Hepatocyte (in vitro differentiated cells): Measurements from ENCODE around the gene CCNI. TPM values are rescaled to one million over a fixed set of nuclear protein-coding genes. Genes with fewer than 3 reads are reported as not detected.

Source experiments
- DNase-seq: peaks from one replicate; pipeline ENCODE4 v3.0.0-alpha.2; 2016; ENCODE audit warnings: low spot score
- H2AFZ ChIP-seq: fragments of 200-600 bp; sonication (generic); 2 replicates; pipeline ENCODE4 v1.6.0; 2016; ENCODE audit warnings: antibody characterized with exemption, mild to moderate bottlenecking
- H3K27ac ChIP-seq: fragments of 200-600 bp; sonication (generic); 2 replicates; pipeline ENCODE4 v1.5.1; 2016; ENCODE audit warnings: mild to moderate bottlenecking
- H3K27me3 ChIP-seq: fragments of 200-600 bp; sonication (generic); 2 replicates; pipeline ENCODE4 v1.6.1; 2016
- H3K36me3 ChIP-seq: fragments of 200-600 bp; sonication (generic); replicated peaks from 2 replicates; pipeline ENCODE4 v1.5.1; 2016; ENCODE audit warnings: low read depth; ENCODE audit not compliant: insufficient read depth
- H3K4me1 ChIP-seq: fragments of 200-600 bp; sonication (generic); 2 replicates; pipeline ENCODE4 v1.5.1; 2016; ENCODE audit warnings: mild to moderate bottlenecking, moderate library complexity; ENCODE audit not compliant: insufficient read depth
- H3K4me2 ChIP-seq: fragments of 200-600 bp; sonication (generic); 2 replicates; pipeline ENCODE4 v1.6.0; 2016
- H3K4me3 ChIP-seq: fragments of 200-600 bp; sonication (generic); 2 replicates; pipeline ENCODE4 v1.5.1; 2016; ENCODE audit warnings: mild to moderate bottlenecking
- H3K79me2 ChIP-seq: fragments of 200-600 bp; sonication (generic); 2 replicates; pipeline ENCODE4 v1.6.0; 2017; ENCODE audit warnings: mild to moderate bottlenecking
- H3K9me2 ChIP-seq: fragments of 200-600 bp; sonication (generic); replicated peaks from 2 replicates; pipeline ENCODE4 v1.6.0; 2017; ENCODE audit warnings: mild to moderate bottlenecking; ENCODE audit not compliant: insufficient read depth
- H3K9me3 ChIP-seq: fragments of 200-600 bp; sonication (generic); 2 replicates; pipeline ENCODE4 v1.5.1; 2016; ENCODE audit warnings: low read depth, mild to moderate bottlenecking
- H4K20me1 ChIP-seq: fragments of 200-600 bp; sonication (generic); 2 replicates; pipeline ENCODE4 v1.6.0; 2016; ENCODE audit warnings: mild to moderate bottlenecking; ENCODE audit not compliant: insufficient read depth, poor library complexity, severe bottlenecking
- CTCF ChIP-seq: fragments of 200-600 bp; sonication (generic); IDR thresholded peaks from 2 replicates; pipeline ENCODE4 v1.5.1; 2016; ENCODE audit warnings: antibody characterized with exemption, mild to moderate bottlenecking; ENCODE audit not compliant: poor library complexity
- EZH2 ChIP-seq: fragments of 200-600 bp; sonication (generic); IDR thresholded peaks from 2 replicates; pipeline ENCODE4 v1.6.1; 2016; ENCODE audit warnings: antibody characterized with exemption, mild to moderate bottlenecking, borderline replicate concordance
- EZH2phosphoT487 ChIP-seq: fragments of 200-600 bp; sonication (generic); IDR thresholded peaks from one replicate; pipeline ENCODE4 v1.6.1; 2018; ENCODE audit warnings: antibody characterized with exemption, mild to moderate bottlenecking, low read depth, moderate library complexity; ENCODE audit not compliant: unreplicated experiment, severe bottlenecking
- WGBS: methylation state at CpG from one replicate; pipeline ENCODE4 v1.1.6; 2016; ENCODE audit warnings: low lambda C conversion rate; ENCODE audit errors: missing lambda C conversion rate; 5-methylcytosine and 5-hydroxymethylcytosine counted together
- polyA plus RNA-seq: library from polyadenylated mRNA; unstranded; fragments of >200 nt; fragmentation: Nextera tagmentation; extraction: Ambion mirVana; gene quantifications from 2 replicates; pipeline ENCODE4 v1.2.1, GENCODE V29; 2016
- total RNA-seq: library from RNA; depleted of rRNA; stranded (reverse); fragments of >200 nt; gene quantifications from 2 replicates; pipeline ENCODE4 v1.2.3, GENCODE V29; 2014

The CCNI gene
- total and polyA plus RNA-seq, 2 experiments from 2014 or later: 160 to 212 TPM

GRCh38 chr4:77047037-77047436 lies 28.8 kb downstream of the CCNI start:
- no peaks in the 10 kb centered on the region for H3K36me3 ChIP-seq
- H3K27me3 ChIP-seq: no peaks in the 10 kb centered on the region

GRCh38 chr4:77045490-77045889 lies 30.3 kb downstream of the CCNI start:
- peak; percentile 38 for DNase-seq
- WGBS: 58% methylated on average over 4 of the region's 4 CpGs
- TF ChIP-seq CTCF (peak; percentile 42), EZH2phosphoT487 (no peak)
- Histone ChIP-seq H3K27me3 (no peaks in the 10 kb centered on the region), H3K36me3 (no peaks in the 10 kb centered on the region), H3K79me2 (peaks cover 3% of the 10 kb centered on the region), H3K4me1 (peaks cover 13% of the 10 kb centered on the region), H3K4me2 (no peak overlapping the region), H3K4me3 (no peak overlapping the region), H3K9me2 (no peaks in the 10 kb centered on the region), H4K20me1 (no peaks in the 10 kb centered on the region), H3K27ac (no peak overlapping the region), H3K9me3 (no peaks in the 10 kb centered on the region), H2AFZ (no peak overlapping the region)

More at GRCh38 chr4:77047037-77047436, 28.8 kb downstream of the CCNI start:
- no peaks in the 10 kb centered on the region for H3K9me2 ChIP-seq
- TF ChIP-seq CTCF (peak; percentile 45), EZH2 (no peak), EZH2phosphoT487 (no peak)
- DNase-seq: peak; percentile 38
- H3K27ac ChIP-seq: no peak overlapping the region
- H2AFZ ChIP-seq: no peak overlapping the region
- no peaks in the 10 kb centered on the region for H4K20me1 ChIP-seq
- no peak overlapping the region for H3K4me2 ChIP-seq
- no peak overlapping the region for H3K4me3 ChIP-seq
- H3K4me1 ChIP-seq: peaks cover 13% of the 10 kb centered on the region
- no peaks in the 10 kb centered on the region for H3K9me3 ChIP-seq
- H3K79me2 ChIP-seq: peaks cover 10% of the 10 kb centered on the region

GRCh38 chr4:77044461-77045150 lies 31.2 kb downstream of the CCNI start:
- Histone ChIP-seq H3K4me1 (peaks cover 13% of the 10 kb centered on the region), H2AFZ (no peak overlapping the region), H3K9me2 (no peaks in the 10 kb centered on the region), H3K36me3 (no peaks in the 10 kb centered on the region), H3K4me2 (no peak overlapping the region), H3K27me3 (no peaks in the 10 kb centered on the region), H4K20me1 (no peaks in the 10 kb centered on the region), H3K4me3 (no peak overlapping the region), H3K27ac (peak overlapping the region; percentile 63), H3K9me3 (no peaks in the 10 kb centered on the region), H3K79me2 (no peaks in the 10 kb centered on the region)
- peak; percentile 58 for DNase-seq
- TF ChIP-seq EZH2: no peak
- peak; percentile 71 for TF ChIP-seq CTCF
- WGBS: 47% methylated on average over 4 of the region's 4 CpGs
